HG02852 (cell line): ENCODE data around the gene KIF4A.

Source experiments
- ATAC-seq: cut with Tn5 transposase; IDR thresholded peaks from one replicate; pipeline ENCODE4 v1.9.1; 2021; ENCODE audit warnings: mild to moderate bottlenecking, moderate library complexity; ENCODE audit not compliant: unreplicated experiment

KIF4A gene

GRCh38 chrX:70437011-70437410 is 147.1 kb downstream of the KIF4A start:
- ATAC-seq = no peak

DNA sequence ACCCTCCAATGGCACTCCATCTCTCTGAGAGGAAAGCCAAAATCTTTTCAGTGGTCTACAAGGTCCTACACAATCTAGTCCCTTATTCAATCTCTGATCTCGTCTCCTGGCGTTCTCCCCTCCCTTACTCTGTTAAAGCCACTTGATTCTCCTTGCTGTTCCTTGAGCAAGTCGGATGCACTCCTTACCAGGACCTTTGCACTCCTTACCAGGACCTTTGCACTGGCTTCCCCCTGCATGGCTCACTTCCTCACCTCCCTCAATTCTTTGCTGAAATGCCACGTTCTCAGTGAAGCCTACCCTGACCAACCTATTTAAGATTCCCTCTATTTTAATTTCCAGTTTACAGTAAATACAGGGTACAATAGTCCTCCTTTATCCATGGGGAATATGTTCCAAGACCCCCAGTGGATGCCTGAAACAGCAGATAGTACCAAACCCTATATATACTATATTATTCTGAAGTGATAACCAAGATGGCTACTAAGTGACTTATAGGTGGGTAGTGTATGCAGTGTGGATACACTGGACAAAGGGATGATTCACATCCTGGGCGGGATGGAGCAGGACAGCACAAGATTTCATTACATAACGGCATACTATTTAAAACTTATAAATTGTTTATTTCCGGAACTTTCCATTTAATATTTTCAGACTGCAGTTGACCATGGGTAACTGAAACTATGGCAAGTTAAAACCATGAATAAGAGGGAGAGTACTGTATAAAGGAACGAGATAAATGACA is 148.2 kb downstream of the KIF4A start:
- no peak for ATAC-seq

- no peak for ATAC-seq
These were observed 149.1 kb downstream of the KIF4A start for GRCh38 chrX:70439016-70439415.

GRCh38 chrX:70442224-70442623 is 152.3 kb downstream of the KIF4A start:
- ATAC-seq = no peak

- ATAC-seq = peak; percentile 44
These were observed 154.5 kb downstream of the KIF4A start, which contains the start of gene DLG3 for GRCh38 chrX:70444326-70444945. Gene DLG3, plus strand, starts transcription at chrX:70444835. Its CDS starts 367 bp downstream, at chrX:70445202.

DNA sequence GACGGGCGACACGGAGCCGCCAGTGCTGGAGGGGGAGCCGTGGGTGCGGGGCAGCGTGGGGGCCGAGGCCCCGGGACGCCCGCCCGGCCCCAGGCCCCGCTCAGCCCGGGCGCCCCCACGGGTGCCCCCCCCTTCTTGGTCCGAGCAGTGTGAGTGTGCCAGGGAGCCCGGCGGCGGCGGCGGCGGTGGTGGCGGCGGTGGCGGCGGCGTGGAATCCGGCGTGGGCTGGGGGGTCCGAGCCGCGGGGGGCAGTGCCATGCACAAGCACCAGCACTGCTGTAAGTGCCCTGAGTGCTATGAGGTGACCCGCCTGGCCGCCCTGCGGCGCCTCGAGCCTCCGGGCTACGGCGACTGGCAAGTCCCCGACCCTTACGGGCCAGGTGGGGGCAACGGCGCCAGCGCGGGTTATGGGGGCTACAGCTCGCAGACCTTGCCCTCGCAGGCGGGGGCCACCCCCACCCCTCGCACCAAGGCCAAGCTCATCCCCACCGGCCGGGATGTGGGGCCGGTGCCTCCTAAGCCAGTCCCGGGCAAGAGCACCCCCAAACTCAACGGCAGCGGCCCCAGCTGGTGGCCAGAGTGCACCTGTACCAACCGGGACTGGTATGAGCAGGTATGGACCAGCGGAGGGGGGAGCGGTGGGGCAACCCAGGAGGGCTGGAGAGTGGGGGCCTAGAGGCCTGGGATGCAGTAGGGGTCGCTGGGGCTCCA is 155.2 kb downstream of the KIF4A start:
- no peak for ATAC-seq

DNA sequence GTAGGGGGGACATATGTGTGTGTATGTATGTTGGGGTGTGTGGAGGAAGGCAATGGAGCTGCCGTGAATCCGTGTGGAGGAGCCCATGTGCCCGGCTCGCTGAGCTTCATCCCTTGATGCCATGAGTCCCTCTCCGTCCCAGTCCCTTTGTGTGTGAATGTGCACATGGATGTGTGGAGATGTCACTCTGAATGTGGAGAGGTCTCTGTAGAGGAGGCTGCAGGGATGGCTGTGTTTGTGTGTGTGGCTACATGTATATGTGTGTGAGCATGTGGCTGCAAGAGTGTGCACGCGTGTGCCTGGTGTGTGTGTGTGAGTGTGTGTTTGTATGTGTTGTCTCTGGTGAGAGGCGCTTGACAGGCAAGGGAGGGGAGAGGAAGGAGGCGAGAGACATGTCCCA is 156.0 kb downstream of the KIF4A start:
- no peak for ATAC-seq

GRCh38 chrX:70446380-70447350 is 156.8 kb downstream of the KIF4A start:
- ATAC-seq = no peak

- ATAC-seq = no peak
These were observed 159.6 kb downstream of the KIF4A start for GRCh38 chrX:70449457-70449966.

DNA sequence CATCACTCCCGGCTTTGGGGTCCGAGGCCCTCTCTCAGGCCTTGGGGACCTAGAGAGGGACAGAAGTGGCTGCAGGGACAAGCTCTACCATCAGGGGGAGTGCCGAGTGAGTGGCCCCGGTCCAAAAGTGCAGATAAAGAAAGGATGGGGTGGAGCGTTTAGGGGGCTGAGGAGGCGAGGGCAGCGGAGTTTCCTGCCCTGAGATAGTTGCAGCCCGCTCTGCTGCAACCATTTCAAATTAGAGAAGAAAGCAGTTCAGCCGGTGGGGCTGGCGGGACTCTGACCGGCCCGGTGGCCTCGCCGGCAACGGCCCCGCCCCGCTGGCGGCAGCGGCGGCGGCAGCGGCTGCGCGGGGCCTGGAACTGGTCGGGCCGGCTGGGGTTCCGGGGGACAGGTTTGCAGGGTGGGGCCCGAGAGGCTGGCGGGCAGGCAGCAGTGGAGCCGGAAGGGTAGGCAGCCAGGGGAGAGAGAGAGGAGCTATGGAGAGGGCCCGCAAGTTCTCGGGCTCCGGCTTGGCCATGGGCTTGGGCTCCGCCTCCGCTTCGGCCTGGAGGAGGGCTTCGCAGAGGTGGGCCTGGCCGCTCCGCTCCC is 162.3 kb downstream of the KIF4A start:
- peak; percentile 40 for ATAC-seq

- no peak for ATAC-seq
These were observed 163.2 kb downstream of the KIF4A start for GRCh38 chrX:70453024-70453618.

DNA sequence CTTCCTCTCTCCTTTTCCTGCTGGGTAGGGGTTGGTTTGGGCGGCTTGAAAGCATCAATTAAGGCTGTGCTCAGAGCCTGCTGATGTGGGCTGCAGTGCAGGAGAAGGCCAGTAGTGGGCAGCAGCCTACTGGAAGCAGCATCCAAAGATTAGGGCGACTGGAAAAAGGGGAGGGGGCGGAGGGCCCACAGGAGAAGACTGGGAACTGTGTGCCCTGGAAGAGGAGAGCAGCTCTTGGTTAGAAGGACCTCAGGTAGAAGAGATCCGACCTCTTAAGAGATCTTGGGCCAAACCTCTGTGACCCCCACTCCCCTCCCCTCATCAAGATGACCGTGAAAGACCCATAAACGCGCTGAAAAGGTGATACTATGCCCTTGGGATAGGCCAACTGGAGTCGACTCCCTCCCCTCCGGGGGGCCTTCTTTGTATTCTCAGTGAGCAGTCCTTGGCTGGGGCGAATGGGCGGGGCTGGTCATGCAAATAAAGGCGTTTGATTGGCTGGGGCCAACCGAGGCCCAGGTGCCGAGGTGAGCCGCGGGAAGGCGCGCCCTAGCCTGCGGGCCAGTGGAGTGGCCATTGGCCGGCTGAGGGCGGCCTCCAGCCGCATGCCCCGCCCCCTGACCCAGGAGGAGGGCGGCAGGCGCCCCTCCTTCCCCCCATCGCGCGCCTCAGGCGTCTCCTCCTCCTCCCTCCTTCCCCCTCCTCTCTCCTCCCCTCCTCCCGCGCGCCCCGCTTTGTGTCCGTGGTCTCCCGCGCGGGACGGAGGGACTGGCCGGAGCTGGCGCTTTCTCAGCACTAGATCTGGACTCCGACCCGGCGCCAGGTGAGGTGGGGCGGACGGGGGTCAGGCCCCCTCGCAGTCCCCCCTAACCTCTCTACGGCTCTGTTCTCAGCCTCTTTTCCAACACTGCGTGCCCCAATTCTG is 164.8 kb downstream of the KIF4A start:
- no peak for ATAC-seq

DNA sequence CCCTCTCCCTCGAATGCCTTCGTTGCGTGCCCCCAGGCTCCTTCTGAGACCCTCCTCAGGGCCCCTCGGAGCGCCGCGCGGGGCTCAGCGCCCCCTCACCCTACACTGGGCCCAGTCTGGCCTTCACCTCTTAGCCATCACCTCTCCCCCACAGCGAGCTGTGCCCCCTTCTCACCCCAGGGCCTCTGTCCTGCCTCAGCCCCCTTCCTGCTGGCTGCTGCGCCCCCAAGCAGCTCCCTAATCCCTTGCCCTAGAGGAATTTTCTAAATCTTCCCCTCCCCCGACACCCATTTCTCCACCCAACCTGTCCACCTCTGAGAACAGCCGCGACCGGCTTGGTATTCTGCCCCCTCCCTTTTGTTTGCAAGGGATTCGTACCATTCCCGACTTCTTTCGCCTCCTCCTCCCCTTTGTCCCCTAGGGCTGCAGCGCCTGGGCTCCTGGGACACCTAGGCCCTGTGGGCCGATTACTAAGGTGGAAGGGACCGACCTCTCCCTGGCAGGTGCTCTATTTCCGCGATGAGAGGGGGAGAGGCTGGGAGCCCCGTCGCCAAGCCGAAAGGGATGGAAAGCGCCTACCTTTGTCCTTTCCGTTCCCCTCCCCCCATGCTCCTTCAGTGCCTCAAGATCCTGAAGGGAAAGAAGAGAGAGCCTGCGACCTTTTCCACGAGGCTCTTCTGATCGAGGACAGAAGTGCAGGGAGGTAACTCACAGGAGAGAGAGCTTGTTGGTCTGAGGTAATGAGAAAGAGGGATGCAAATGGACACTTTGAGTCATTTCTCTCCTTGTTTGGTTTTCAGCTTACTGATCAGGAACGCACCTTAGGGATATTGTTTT is 165.7 kb downstream of the KIF4A start:
- ATAC-seq = peak; percentile 37

DNA sequence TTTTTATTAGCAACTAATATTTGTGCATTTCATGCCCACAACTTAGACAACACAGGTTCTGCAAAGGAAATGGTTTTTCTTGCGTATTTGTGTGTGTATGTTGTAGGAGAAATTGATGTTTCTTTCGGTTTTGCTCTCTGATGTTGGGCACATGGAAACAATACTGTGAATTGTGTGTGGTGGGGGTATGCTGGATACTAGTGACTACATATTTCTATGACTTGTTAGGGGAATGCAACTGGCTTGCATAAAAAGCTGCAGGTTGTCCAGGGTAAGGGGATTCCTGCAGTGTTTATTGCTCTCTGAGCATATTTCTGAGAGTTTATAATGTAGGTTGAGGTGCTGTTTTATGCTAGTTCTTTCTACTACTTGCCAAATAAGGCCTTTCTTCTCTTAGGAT is 166.4 kb downstream of the KIF4A start:
- peak; percentile 21 for ATAC-seq

DNA sequence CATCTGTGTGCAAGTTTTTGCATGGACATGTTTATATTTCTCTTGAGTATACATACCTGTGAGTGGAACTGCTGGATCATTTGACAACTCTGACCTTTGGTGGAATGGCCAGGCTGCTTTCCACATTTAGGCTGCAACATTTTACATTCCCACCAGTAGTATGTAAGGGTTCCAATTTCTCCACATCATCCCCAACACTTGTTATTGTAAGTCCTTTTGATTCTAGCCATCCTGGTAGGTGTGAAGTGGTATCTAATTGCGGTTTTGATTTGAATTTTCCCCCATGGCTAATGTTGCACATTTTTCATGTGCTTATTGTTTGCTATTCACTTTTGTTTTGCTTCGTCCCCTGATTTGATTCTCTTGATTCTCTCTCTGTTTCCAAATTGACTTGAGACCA is 171.1 kb downstream of the KIF4A start:
- ATAC-seq = no peak

- ATAC-seq = no peak
These were observed 174.1 kb downstream of the KIF4A start for GRCh38 chrX:70464051-70464450.

DNA sequence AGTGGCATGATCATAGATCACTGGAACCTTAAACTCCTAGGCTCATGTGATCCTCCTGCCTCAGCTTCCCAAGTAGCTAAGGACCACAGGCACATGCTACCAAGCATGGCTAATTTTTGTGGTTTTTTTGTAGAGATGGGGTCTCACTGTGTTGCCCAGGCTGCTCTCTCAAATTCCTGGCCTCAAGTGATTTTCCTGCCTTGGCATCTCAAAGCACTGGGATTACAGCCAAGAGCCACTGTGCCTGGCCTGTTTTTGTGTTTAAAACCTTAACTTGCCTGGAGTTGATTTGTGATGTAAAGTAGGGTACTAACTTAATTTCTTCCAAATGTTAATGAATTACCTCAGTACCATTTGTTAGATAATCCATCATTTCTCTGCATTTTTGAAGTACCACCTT is 177.1 kb downstream of the KIF4A start:
- ATAC-seq = no peak

DNA sequence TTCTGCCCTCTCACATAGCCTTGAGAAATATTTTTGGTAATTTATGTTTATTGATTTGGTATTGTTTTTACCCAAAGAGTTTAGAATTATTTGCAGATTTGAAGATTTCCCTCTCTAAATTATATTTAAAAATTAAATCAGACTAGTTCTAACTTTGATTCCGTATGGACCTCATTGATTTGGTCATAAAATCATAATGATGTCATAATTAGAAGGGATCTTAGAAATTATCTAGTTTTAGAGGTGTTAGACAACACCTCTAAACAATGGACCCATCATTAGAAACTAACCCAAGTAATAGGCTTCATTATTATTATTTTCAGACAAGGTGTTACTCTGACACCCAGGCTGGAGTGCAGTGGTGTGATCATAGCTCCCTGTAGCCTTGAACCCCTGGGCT is 178.8 kb downstream of the KIF4A start:
- no peak for ATAC-seq
